Inferior parietal cortex (tissue), 1 donor: Measurements from ENCODE around the gene FLYWCH1.
"Not testable (repeated sequence)": the region's sequence is repeated elsewhere in the genome, so short reads cannot be mapped to it uniquely, and the experiment has no call there.

Source experiments
- DNase-seq: peaks from one replicate; pipeline ENCODE4 v3.0.0-alpha.2; 2016; ENCODE audit errors: extremely low spot score

Gene FLYWCH1

GRCh38 chr16:2926650-2926999 is 14.9 kb downstream of the FLYWCH1 start:
- peak; percentile 7 for DNase-seq

- peak; percentile 97 for DNase-seq
Observed at GRCh38 chr16:2927010-2927646, 15.4 kb downstream of the FLYWCH1 start.

- not testable (repeated sequence) for DNase-seq
Observed at GRCh38 chr16:2928151-2928550, 16.4 kb downstream of the FLYWCH1 start.

- DNase-seq, result no peak
Observed at GRCh38 chr16:2928796-2929195, 17.1 kb downstream of the FLYWCH1 start.

GRCh38 chr16:2929693-2930092 is 18.0 kb downstream of the FLYWCH1 start:
- no peak for DNase-seq

- no peak for DNase-seq
Observed at GRCh38 chr16:2930236-2930635, 18.5 kb downstream of the FLYWCH1 start.

GRCh38 chr16:2931231-2931914 is 19.6 kb downstream of the FLYWCH1 start:
- not testable (repeated sequence) for DNase-seq

GRCh38 chr16:2933136-2933535 is 21.4 kb downstream of the FLYWCH1 start:
- DNase-seq, result no peak

GRCh38 chr16:2933701-2934100 is 22.0 kb downstream of the FLYWCH1 start:
- DNase-seq, result no peak

- DNase-seq, result no peak
Observed at GRCh38 chr16:2934450-2934849, 22.7 kb downstream of the FLYWCH1 start.

GRCh38 chr16:2936436-2937011 is 24.8 kb downstream of the FLYWCH1 start:
- no peak for DNase-seq

- no peak for DNase-seq
Observed at GRCh38 chr16:2937170-2937569, 25.4 kb downstream of the FLYWCH1 start.

GRCh38 chr16:2938206-2938605 is 26.5 kb downstream of the FLYWCH1 start:
- no peak for DNase-seq

- DNase-seq, result no peak
Observed at GRCh38 chr16:2939968-2940367, 28.2 kb downstream of the FLYWCH1 start.

GRCh38 chr16:2942045-2942444 is 30.3 kb downstream of the FLYWCH1 start:
- no peak for DNase-seq

- not testable (repeated sequence) for DNase-seq
Observed at GRCh38 chr16:2943716-2944115, 32.0 kb downstream of the FLYWCH1 start.

- no peak for DNase-seq
Observed at GRCh38 chr16:2946649-2947048, 34.9 kb downstream of the FLYWCH1 start.

- no peak for DNase-seq
Observed at GRCh38 chr16:2948807-2949704, 37.3 kb downstream of the FLYWCH1 start.

- no peak for DNase-seq
Observed at GRCh38 chr16:2949705-2950352, 38.1 kb downstream of the FLYWCH1 start.

- no peak for DNase-seq
Observed at GRCh38 chr16:2950353-2950724, 38.6 kb downstream of the FLYWCH1 start.

- no peak for DNase-seq
Observed at GRCh38 chr16:2950773-2951172, 39.0 kb downstream of the FLYWCH1 start.

GRCh38 chr16:2952679-2953078 is 40.9 kb downstream of the FLYWCH1 start:
- no peak for DNase-seq
